Activated T-cell treated with anti-CD3 and anti-CD28 coated beads, Interleukin-2, amount 50 U/mL, for 48 hours (primary cell): ENCODE results near the gene SPSB2.

Experiments
- DNase-seq, 2 experiments: peaks; one replicate each; pipeline ENCODE4 v3.0.0-alpha.2; 2020

The SPSB2 gene

DNA sequence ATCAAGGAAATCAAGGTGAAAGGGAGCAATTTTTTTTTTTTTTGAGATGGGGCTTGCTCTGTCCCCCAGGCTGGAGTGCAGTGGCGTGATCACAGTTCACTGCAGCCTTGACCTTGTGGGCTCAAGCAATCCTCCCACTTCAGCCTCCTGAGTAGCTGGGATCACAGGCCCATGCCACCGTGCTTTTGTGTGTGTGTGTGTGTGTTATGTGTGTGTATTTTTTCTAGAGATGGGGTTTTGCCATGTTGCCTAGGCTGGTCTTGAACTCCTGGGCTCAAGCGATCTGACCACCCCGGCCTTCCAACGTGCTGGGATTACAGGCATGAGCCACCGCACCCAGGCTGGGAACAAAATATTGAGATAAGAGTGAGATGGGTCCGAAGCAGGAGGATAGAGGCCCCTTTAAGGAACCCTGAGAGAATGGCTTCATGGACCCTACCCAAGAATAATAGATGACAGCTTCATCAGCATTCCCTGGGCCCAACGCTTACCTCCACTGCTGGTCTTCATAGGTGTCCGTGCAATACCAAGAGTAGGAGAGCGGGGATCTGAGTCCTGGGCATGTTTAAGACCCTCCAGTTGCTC is 23.0 kb downstream of the SPSB2 start:
- DNase-seq = no peak

DNA sequence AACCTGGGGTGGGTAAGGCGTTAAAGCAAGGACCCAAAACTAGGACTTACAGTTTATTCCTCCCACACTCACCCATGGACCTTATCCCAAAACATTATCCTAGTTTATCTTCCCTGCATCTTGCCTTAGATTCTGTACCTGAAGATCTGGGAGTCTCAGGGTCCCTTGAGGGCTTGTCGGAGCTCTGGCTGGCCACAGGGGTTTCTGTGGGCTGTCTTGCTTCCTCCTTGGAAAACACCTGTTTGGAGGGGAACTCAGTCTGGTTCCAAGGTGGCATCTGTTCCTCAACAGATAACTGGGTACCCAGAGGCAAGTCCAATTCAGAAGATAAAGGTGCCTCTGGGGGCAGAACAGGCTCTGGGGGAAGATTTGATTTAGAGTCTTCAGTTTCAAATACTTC is 23.7 kb downstream of the SPSB2 start:
- DNase-seq = no peak

DNA sequence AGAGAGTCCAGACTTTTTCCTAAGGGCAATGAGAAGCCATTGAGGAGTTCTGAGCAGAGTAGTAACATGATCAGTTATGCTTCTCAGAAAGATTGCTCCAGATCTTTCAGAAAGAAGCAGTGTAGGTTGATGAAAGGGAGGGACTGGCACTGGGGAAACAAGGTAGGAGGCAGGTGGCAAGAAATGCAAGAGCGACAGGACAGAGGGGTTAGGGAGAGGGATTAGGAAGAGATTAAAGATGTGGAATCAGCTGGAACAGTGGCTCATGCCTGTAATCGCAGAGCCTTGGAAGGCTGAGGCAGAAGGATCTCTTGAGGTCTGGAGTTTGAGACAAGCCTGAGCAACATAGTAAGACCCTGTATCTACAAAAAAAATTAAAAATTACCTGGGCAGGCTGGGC is 25.4 kb downstream of the SPSB2 start:
- DNase-seq = no peak

DNA sequence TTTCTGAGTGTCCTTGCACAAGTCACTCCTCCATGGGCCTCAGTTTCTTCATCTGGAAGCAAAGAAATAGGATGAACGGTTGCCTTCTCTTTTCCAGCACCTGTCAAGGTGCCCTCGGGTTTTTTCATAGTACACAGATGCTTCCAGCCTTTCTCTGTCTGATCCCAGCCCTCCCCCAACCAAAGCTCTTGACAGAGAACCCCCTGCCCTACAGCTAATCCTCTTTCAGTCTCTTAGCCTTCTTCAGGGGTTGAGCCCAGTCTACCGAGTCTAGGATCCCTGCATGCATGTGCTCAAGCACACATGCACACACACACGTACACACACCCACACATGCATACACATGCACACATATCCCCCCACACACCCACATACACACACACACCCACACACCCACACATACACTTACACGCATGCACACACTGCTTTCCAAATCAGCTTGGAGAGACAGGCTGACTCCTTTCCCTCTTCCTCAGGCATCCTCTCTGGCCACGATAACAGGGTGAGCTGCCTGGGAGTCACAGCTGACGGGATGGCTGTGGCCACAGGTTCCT is 26.7 kb downstream of the SPSB2 start:
- DNase-seq = no peak

DNA sequence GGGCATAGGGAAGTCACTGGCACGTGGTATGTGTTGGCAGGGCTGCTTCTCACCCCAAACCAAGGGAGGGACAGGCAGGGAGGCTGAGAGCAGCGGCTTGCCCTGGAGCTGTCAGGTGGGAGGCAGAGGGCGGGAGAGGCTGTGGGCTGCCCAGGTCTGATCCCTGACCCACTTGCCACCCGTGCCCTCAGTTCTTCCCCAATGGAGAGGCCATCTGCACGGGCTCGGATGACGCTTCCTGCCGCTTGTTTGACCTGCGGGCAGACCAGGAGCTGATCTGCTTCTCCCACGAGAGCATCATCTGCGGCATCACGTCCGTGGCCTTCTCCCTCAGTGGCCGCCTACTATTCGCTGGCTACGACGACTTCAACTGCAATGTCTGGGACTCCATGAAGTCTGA is 27.7 kb downstream of the SPSB2 start:
- no peak for DNase-seq

DNA sequence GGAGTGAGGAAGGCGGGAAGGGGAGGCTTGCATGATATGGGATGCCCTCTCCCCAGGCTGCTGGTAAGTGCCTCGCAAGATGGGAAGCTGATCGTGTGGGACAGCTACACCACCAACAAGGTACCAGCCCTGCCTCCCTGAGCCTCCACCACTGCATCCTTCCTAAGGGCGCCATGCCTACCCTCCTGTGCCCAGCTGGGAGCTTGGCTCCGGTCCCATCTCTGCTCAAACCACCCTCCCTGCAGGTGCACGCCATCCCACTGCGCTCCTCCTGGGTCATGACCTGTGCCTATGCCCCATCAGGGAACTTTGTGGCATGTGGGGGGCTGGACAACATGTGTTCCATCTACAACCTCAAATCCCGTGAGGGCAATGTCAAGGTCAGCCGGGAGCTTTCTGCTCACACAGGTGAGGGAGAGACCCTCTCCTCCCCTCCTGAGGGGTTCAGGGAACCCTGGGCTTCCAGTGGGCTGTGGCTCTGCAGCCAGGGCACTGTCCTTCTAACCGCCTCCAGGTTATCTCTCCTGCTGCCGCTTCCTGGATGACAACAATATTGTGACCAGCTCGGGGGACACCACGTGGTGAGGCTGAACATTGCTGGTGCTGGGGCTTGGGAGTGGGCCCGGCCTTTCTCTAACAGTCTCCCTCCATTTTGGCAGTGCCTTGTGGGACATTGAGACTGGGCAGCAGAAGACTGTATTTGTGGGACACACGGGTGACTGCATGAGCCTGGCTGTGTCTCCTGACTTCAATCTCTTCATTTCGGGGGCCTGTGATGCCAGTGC is 29.8 kb downstream of the SPSB2 start:
- DNase-seq = no peak

DNA sequence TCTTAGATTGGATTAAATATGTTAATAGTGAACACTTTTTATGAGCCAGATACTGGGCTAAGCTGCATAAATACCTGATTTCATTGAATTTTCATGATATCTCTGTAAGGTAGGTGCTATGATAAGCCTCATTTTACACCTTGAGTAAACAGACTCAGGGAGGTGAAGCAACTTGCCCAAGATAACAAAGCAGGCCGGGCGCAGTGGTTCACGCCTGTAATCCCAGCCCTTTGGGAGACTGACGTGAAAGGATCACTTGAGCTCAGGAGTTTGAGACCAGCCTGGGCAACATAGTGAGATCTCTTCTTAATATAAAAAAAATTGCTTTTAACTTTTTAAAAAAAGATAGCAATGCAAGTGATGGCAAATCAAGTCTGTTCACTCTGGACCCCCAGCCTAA is 31.0 kb downstream of the SPSB2 start:
- no peak for DNase-seq

DNA sequence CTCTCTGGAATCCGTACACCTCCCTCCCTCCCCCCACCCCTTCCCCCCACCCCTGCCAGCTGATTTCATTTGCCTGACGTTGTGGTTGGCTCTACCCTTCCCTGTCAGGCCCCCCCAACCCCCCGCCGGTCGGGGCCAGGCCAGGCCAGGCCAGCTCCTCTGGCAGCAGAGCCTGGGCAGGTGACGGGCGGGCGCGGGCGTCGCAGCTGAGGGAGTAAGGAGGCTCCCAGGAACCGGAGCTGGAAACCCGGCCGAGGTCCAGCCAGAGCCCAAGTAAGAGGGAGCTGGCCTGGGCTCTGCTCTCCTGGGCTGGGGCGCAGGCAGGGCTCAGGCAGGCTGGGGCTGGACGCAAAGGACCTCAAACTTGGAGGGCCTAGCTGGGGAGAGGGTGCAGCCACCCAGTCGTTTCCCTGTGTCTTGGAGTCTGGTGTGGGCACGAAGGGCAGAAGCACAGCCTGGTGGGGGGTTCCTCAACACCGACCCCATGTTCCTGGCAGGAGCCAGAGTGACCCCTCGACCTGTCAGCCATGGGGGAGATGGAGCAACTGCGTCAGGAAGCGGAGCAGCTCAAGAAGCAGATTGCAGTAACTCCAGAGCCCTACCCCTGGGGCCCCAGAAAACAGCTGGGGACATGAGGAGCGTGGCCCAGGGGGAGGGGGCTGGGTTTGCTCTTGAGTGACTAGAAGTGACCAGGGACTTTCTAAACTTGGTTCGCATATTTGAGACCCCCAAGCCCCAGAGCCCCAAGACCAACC is 32.2 kb downstream of the SPSB2 start, which contains the start of gene GNB3:
TSS of gene GNB3 (plus strand) at position 165 of the 755 bp plus-strand sequence. CDS start at position 528, 363 bp downstream.
- no peak for DNase-seq

DNA sequence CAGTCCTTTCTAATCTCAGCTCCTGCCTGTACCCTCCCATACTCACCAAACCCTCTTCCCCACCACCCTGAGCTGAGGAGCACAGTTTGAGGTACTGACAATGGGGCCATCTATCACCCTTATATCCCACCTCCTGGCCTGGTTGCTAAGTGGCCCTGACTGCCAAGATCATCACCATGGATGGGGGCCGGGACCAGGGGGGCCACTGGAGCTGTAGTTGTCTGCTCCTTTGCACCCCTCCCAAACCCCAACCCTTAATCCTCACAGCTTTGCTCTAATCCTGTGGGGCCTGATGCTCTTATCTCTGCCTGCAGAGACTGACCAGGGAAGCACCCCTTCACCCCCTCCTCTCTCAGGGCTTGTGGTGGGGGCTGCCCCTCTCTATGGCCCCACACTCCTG is 32.8 kb downstream of the SPSB2 start:
- DNase-seq = no peak

DNA sequence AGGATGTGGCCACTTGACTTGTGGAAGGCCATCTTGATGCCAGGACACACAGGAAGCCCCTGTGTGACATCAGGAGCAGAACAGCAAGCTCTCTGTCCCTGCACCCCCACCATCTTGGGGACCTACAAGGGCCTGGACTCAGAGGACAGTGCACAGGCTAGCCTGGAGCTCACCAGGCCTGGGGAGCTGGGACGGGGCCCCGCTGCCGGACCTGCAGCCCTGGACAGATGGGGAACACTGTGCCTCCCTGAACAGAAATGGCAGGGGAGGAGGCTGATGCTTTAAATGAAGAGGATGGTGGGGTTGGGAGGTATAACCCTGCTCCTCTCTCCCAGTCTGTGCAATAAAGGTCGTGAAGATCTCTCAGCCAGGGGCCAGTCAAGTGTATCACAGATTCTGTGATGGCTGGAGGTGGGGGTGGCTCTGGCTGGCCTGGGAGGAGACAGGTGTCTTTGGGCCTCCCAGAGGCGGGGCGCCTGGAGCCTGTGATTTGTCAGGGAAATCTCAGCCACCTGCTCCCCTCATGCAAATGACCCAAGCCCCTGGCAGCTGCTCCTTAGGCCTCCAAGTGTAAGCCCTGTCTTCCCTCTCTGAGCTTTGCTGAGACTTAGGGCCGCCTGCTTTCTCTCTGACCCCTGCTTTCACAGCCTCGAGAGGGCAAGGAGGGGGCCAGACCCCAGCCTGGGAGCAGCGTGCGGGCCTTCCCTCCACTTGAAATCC is 33.5 kb downstream of the SPSB2 start:
- DNase-seq = no peak

DNA sequence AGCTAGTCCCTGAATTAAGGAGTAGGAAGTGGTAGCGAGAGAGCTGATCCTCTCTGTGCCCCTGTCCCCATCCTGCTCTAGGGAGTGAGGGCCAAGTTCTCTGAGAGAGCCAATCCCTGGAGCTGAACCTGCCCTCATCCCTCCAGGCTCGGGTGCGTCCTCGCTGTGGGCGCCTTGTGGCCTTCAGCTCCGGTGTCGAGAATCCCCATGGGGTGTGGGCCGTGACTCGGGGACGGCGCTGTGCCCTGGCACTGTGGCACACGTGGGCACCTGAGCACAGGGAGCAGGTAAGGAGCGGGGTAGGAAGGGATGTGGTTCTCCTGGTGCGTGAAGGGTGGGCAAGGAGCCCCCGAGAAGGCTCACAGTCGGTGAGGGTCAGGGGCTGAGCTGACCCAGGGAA is 34.2 kb downstream of the SPSB2 start:
- no peak for DNase-seq

DNA sequence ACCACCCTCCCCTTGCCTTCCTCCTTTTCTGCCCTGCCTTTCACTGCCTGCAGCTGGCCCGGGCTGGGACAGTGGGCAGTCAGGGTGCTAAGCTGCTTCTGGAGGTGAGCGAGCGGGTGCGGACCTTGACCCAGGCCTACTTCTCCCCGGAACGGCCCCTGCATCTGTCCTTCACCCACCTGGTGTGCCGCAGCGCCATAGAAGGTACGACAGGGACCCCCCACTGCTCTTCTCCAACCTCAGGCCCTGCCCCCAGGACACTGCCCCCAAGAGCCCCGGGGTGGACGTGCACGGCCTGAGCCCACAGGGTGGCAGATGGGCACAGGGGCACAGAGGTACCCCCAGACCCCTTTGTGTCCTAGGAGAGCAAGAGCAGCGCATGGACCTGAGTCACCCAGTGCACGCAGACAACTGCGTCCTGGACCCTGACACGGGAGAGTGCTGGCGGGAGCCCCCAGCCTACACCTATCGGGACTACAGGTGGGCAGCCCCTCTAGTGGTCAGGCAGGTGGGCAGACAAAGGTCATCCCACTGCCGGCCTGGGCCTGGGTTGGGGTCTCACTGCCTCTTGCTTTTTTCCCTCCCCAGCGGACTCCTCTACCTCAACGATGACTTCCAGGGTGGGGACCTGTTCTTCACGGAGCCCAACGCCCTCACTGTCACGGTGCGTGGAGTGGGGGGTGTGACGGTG is 35.6 kb downstream of the SPSB2 start:
- no peak for DNase-seq

DNA sequence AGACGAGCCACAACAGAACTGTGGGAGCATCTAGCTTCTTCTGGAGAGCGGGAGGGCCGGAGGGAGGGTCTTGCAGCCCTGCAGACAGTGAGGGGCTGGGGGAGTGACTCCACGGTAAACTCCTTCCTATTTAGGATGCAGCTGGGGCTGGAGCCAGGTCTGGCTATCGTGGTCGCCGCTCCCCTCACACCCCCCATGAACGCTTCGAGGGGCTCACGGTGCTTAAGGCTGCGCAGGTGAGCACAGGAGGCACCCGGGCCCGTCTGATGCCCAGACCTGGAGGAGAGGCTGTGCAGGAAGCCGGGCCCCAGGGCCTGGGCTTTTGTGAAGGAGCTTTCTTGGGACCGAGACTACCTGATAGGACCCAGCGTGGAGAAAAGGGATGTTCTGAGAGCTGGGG is 36.3 kb downstream of the SPSB2 start:
- DNase-seq = no peak

DNA sequence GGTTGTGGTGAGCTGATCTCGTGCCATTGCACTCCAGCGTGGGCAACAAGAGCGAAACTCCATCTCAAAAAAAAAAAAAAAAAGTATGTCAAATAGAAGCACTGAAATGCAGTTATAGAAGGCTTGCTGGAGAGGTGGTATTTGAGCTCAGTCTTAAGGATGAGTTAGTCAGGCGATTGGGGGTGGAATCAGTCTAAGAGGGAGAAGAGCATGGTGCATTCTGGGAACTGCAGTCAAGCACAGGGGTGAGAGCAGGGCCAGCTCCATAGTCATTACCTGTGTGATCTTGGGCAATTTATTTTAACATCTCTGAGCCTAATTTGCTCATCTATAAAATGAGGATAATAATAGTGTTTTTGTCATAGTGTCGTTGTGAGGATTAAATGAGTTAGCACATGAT is 38.2 kb downstream of the SPSB2 start:
- no peak for DNase-seq

DNA sequence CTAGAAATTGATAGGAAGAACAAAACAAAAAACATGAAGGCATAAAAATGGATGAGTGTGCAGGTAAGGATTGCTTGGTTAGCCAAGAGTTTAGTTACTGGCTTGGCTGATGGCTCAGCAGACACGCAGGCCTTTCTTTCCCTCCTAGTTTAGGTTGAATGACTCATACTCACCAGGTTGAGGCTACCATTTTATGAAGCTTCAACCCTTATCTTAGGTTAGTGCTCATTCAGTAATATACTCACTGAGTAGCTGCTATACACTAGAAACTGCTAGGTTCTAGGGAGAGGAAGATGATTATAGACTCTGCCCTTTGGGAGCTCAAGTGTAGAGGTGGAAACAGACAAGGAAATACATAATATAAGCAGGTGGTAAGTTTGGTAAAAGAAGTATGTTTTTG is 38.8 kb downstream of the SPSB2 start:
- DNase-seq = no peak

DNA sequence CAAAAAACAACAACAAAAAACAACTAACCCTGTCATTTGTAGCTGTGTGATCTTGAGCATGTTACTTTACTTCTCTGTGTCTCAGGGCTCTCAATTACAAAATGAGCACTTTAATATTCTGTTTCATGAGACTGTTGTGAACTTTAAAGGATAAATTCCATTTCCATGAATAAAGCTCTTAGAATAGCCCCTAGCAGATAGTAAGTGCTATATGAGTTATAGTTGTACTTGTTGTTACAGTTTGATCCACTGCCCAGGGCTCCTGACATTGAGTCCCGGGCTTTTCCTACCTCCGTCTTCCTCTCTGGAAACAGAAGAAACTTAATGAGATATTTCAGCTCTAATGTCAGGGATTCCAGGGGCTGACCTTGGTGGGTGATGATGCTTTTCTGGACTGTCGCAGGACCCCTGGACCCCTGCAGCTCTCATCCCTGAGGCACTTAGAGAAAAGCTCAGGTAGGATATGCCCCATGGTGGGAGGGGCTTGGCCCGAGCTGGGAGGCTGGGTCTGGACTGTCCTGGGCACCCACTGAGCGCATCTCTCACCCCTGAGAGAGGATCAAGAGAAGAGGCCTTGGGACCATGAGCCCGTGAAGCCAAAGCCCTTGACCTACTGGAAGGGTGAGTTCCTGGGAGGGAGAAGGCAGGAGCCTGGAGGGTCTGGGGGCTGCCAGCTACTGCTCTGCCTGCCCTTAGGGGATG is 39.8 kb downstream of the SPSB2 start:
- DNase-seq = no peak

DNA sequence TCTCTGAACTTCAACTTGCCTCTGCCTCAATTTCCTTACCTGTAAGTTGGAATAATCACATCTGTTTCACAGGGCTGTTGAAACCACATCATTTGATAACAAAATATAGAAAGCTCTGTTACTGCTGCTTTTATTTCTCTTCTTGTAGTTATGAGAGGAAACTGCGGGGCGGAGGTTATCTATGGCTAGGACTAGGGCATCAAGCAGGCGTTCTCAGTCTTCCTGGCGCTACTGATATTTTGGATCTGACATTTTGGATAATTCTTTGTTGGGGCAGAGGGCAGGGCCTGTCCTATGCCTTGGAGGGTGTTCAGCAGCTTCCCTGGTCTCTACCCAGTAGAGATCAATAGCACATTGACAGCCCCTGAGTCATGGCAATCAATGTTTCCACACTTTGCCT is 41.0 kb downstream of the SPSB2 start:
- no peak for DNase-seq

DNA sequence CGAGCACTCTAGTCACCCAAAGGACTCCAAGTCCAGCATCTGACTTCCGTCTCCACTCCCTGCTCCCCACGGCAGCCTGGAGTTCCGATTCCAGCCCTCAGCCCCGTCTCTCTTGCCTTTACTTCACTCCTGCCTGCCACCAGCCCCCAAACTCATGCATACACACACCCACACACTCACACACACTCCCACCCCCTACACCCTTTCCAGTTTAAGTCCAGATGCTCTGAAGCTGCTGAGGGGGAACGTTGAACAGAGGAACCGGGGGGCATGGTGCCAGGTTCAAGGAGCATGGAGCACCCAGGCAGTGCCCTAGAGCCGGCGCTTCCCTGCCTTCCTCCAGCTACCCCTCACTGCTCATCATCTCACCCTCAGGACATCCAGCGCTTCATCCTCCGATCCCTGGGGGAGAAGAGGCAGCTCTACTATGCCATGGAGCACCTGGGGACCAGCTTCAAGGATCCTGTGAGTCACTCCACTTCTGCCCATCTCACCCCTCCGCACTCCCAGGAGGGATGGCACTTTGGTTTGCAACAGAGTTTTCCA is 41.6 kb downstream of the SPSB2 start:
- DNase-seq = no peak

DNA sequence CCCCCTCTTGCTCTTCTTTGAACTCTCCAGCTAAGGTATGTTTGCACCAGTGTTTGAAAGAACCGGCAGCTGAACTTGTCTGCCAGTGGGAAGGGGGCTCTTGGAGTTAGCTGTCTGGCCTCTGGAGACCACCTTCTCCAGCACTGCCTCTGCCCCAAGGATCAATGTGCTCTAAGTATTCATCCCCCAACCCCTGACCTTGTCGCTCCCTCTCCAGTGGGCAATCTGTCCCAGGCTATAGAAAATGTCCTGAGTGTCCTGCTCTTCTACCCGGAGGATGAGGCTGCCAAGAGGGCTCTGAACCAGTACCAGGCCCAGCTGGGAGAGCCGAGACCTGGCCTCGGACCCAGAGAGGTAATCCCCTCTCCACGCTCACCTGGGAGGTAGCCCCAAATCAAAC is 42.1 kb downstream of the SPSB2 start:
- DNase-seq = no peak

DNA sequence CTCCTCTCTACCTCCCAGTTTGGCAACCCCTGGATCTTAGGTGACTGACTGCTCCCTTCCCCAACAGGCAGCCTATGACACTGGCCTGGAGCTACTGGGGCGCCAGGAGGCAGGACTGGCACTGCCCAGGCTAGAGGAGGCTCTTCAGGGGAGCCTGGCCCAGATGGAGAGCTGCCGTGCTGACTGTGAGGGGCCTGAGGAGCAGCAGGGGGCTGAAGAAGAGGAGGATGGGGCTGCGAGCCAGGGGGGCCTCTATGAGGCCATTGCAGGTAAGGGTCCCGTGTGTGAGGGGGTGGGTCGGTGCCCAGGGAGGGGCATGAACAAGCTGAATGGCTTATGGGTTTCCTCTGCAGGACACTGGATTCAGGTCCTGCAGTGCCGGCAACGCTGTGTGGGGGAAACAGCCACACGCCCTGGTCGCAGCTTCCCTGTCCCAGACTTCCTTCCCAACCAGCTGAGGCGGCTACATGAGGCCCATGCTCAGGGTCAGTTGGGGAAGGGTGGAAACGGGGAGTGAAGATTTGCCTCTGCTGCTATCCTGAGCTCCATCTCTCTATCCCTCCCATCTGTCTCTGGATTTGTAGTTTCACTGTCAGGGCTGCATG is 42.7 kb downstream of the SPSB2 start:
- DNase-seq = no peak
